Measurements from ENCODE around the gene GPR142. TPM values are rescaled to one million over a fixed set of nuclear protein-coding genes. Genes with fewer than 3 reads are reported as not detected.

Gene GPR142
- total and polyA plus RNA-seq, 2 donors (not counting 3 experiments of a cell fraction or from before 2014, with no cell fraction given), result not detected

DNA sequence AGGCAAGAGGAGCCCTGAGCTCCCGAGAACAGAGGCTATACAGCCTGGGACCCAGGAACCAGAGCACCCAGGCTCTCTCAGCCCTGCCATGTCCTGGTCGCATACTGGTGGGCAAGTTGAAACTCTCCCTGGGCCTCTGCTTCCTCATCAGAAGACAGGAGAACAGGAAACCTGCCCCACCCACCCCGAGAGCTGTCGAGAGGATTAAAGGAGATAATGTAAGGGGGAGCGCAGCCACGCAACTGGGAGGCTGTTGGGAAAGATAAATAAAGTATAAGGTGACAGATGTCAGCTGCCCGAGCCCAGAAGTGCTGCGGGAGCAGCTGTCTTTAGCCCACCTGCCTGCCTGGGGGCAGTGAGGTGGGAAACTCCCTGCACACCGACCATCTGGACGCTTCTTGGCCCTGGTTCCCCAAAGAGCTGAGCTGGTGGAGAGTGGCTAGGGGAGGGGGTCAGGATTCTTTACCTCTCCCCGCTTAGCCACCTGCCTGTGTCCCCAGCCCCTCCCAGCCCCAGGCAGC, 34.5 kb upstream of the GPR142 start:
- no peak overlapping the region for H3K27ac ChIP-seq (ENCODE audit: insufficient read depth, low read depth, low read length)
- no peaks in the 10 kb centered on the region for H3K36me3 ChIP-seq (ENCODE audit: control insufficient read depth in 2 of 2, extremely low read depth in 1 of 2, insufficient read depth in 2 of 2, low read length in 2 of 2)
- no peak overlapping the region for H3K9ac ChIP-seq (replicated peaks; ENCODE audit: extremely low read depth, insufficient read depth, low read length)
- H3K4me3 ChIP-seq (replicated peaks in 1 of 3; ENCODE audit: insufficient read depth in 1 of 3, low read depth in 1 of 3, low read length in 3 of 3), result no peak overlapping the region
- no peaks in the 10 kb centered on the region for H3K9me1 ChIP-seq (replicated peaks; ENCODE audit: control insufficient read depth, extremely low read depth, insufficient read depth, low read length)
- POLR2A ChIA-PET, result no interaction called here
- intact Hi-C loops (cut with micrococcal nuclease) (no loop called here), dilution Hi-C loops (cut with MboI; ENCODE audit: extremely low pct_ligation_motif_present, low sequenced_read_pairs) (no loop called here)
- H3K9me3 ChIP-seq (replicated peaks; ENCODE audit: control insufficient read depth, insufficient read depth, low read length), result no peaks in the 10 kb centered on the region
- no peaks in the 10 kb centered on the region for H3K79me2 ChIP-seq (ENCODE audit: control insufficient read depth, insufficient read depth, low read length)
- H2AFZ ChIP-seq (ENCODE audit: low read depth, low read length), result no peak overlapping the region
- no peaks in the 10 kb centered on the region for H4K20me1 ChIP-seq (replicated peaks; ENCODE audit: control insufficient read depth, extremely low read depth, insufficient read depth, low read length)
- H3K27me3 ChIP-seq (ENCODE audit: control insufficient read depth in 2 of 2, insufficient read depth in 2 of 2, low read length in 2 of 2), result no peaks in the 10 kb centered on the region
- CTCF ChIA-PET, result interaction anchor here (1.5 kb wide), 1 partner anchor 46 kb away, joined by 4 read pairs; no protein-coding TSS in a partner anchor
- DNase-seq (ENCODE audit: low read depth, low spot score) (no peak), FAIRE-seq (no peak)
- TF ChIP-seq FOS (IDR thresholded peaks at IDR 0.05; ENCODE audit: borderline replicate concordance, insufficient read depth, low read length) (no peak), GATA2 (IDR thresholded peaks at IDR 0.05; ENCODE audit: insufficient read depth, insufficient read length, low read depth, low read length) (no peak), MYC (IDR thresholded peaks at IDR 0.05; ENCODE audit: low read depth, low read length) (no peak), EZH2 (IDR thresholded peaks at IDR 0.05; ENCODE audit: borderline replicate concordance, low read depth, low read length, severe bottlenecking) (no peak), POLR2AphosphoS5 (IDR thresholded peaks at IDR 0.05; ENCODE audit: insufficient read depth, low read depth, low read length) (no peak), POLR2A (IDR thresholded peaks at IDR 0.05; ENCODE audit: low read depth, low read length) (no peak), JUN (IDR thresholded peaks at IDR 0.05; ENCODE audit: borderline replicate concordance, insufficient read depth, insufficient read length, low read depth) (no peak)
- TF ChIP-seq, protein P1, sequence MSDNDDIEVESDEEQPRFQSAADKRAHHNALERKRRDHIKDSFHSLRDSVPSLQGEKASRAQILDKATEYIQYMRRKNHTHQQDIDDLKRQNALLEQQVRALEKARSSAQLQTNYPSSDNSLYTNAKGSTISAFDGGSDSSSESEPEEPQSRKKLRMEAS (IDR thresholded peaks at IDR 0.05; ENCODE audit: insufficient read depth, insufficient read length), result no peak
- TF ChIP-seq, protein P2, sequence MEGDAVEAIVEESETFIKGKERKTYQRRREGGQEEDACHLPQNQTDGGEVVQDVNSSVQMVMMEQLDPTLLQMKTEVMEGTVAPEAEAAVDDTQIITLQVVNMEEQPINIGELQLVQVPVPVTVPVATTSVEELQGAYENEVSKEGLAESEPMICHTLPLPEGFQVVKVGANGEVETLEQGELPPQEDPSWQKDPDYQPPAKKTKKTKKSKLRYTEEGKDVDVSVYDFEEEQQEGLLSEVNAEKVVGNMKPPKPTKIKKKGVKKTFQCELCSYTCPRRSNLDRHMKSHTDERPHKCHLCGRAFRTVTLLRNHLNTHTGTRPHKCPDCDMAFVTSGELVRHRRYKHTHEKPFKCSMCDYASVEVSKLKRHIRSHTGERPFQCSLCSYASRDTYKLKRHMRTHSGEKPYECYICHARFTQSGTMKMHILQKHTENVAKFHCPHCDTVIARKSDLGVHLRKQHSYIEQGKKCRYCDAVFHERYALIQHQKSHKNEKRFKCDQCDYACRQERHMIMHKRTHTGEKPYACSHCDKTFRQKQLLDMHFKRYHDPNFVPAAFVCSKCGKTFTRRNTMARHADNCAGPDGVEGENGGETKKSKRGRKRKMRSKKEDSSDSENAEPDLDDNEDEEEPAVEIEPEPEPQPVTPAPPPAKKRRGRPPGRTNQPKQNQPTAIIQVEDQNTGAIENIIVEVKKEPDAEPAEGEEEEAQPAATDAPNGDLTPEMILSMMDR (IDR thresholded peaks at IDR 0.05; ENCODE audit: extremely low read depth in 1 of 2, insufficient read depth in 1 of 2, low read depth in 1 of 2, low read length in 2 of 2), result no peak
- no TSS peak for BruUV-seq (replicated peaks)
- no peaks in the 10 kb centered on the region for H3K4me1 ChIP-seq (ENCODE audit: control insufficient read depth, extremely low read depth, insufficient read depth, low read length)
- no peak overlapping the region for H3K4me2 ChIP-seq (ENCODE audit: insufficient read depth, low read length)
